ENCODE data around the gene PDLIM4. TPM values are rescaled to one million over a fixed set of nuclear protein-coding genes. Genes with fewer than 3 reads are reported as not detected.

Gene PDLIM4
- total RNA-seq, 4 donors from 2014 or later = 9.7 to 43.4 (median 19.7) TPM

DNA sequence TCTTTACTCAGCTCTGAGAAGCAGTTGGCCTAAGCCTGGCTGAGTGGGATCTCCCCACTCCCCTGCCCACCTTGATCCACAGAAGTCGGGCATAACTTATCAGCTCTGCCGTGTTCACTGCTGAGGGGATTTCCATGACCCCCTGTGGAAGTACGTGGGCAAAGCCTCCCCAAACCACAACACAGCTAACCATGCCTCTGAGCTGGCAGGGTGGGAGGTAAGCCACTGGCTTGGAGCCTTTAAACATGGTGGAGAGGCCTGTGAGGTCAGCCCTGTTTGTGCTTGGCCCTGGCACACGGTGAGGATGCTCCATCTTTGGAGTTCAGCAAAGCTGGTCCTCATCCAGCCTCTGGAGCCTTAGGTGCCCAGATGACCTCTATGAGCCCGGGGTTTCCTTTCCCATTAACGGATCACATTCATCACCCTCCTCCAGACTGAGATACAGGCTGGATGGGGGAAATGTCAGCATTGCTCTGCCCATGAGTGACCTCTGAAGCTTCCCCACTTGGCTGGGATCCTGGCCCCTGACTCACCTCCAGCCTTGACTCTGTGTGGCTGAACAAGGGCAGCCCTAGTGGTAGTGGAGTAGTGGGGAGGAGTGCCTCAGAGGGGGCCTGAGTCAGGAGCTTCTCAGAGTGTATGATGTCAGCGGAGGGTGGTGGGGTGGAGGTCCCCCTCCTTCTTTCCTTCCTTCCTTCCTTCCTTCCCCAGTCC lies 6.2 kb downstream of the PDLIM4 start:
- intact Hi-C loops (cut with DNase I; ENCODE audit: low total_unique reads) (no loop called here), in situ Hi-C loops (cut with MboI; ENCODE audit: low pct_ligation_motif_present in 1 of 4, low pct_unique_long_range_greater_than_20kb in 1 of 4, low sequenced_read_pairs in 3 of 4) (loop anchor here in 1 of 4 donors (25.0 kb wide), 1 partner anchor 274 kb away; the partner anchor contains the start of gene IL5)
- peak; percentile 37 for DNase-seq
- Histone ChIP-seq H3K9me3 (no peaks in the 10 kb centered on the region), H3K4me3 (no peak overlapping the region), H3K36me3 (no peaks in the 10 kb centered on the region), H3K27me3 (no peaks in the 10 kb centered on the region), H3K27ac (peak overlapping the region; percentile 87 to 97 (median 94)), H3K4me1 (peaks cover 33 to 71% (median 58%) of the 10 kb centered on the region in 4 donors)
- WGBS, 2 donors (ENCODE audit: low coverage in 1 of 2) = 67% methylated on average over 6 of the region's 7 CpGs; no CpG with 5 or more reads in 1 of the 2 donors
- TF ChIP-seq EP300 (IDR thresholded peaks at IDR 0.05; ENCODE audit: low read depth) (no peak), POLR2AphosphoS5 (IDR thresholded peaks at IDR 0.05) (no peak), POLR2A (IDR thresholded peaks at IDR 0.05) (no peak)
- TF ChIP-seq, protein P1, sequence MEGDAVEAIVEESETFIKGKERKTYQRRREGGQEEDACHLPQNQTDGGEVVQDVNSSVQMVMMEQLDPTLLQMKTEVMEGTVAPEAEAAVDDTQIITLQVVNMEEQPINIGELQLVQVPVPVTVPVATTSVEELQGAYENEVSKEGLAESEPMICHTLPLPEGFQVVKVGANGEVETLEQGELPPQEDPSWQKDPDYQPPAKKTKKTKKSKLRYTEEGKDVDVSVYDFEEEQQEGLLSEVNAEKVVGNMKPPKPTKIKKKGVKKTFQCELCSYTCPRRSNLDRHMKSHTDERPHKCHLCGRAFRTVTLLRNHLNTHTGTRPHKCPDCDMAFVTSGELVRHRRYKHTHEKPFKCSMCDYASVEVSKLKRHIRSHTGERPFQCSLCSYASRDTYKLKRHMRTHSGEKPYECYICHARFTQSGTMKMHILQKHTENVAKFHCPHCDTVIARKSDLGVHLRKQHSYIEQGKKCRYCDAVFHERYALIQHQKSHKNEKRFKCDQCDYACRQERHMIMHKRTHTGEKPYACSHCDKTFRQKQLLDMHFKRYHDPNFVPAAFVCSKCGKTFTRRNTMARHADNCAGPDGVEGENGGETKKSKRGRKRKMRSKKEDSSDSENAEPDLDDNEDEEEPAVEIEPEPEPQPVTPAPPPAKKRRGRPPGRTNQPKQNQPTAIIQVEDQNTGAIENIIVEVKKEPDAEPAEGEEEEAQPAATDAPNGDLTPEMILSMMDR (IDR thresholded peaks at IDR 0.05) = no peak

DNA sequence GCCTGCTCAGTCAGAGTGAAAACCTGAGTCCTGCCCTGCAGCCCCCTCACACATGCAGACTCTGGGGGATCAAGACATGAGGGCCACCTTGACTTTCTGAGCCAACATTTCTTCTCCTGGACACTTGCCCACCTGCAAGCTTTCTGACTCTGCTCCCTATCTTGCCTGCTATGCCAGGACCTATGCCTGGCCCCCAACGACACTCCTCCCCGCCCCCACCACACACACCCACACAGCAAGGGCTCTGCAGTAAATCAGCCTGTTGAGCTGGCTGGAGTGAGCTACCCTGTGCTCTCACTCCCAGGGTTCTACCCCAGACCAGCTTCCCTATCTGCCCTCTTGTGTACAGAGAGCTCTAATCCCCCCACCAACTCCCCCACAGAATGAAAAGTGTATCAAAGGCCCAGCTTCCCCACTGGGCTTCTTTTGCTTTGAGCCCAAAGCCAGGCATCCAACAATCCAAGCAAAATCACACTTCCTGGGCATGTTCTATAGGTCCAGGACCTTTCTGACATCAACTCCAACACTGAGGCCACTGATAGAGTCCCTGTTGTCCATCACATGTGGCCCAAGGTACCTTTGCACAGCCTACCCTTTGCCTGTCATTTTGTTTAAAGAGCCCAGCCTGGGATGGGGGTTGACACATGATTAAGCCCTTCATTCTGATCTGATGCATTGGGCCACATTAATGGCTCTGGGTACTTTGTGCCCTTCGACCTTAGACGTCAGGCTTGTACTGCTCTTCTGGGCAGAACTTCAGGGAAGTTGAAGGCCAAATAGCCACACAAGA lies 7.2 kb downstream of the PDLIM4 start:
- peak overlapping the region; percentile 87 to 97 (median 94) for H3K27ac ChIP-seq
- no peaks in the 10 kb centered on the region for H3K36me3 ChIP-seq
- no peaks in the 10 kb centered on the region for H3K27me3 ChIP-seq
- H3K4me1 ChIP-seq = peaks cover 33 to 72% (median 55%) of the 10 kb centered on the region in 4 donors
- in situ Hi-C loops (cut with MboI; ENCODE audit: low pct_ligation_motif_present in 1 of 4, low pct_unique_long_range_greater_than_20kb in 1 of 4, low sequenced_read_pairs in 3 of 4) (loop anchor here in 1 of 4 donors (25.0 kb wide), 1 partner anchor 273 kb away; the partner anchor contains the start of gene IL5), intact Hi-C loops (cut with DNase I; ENCODE audit: low total_unique reads) (no loop called here)
- H3K9me3 ChIP-seq = no peaks in the 10 kb centered on the region
- DNase-seq = no peak
- no peak for TF ChIP-seq EP300 (IDR thresholded peaks at IDR 0.05; ENCODE audit: low read depth)
- TF ChIP-seq, protein P1 (IDR thresholded peaks at IDR 0.05) = no peak
- no peak for TF ChIP-seq POLR2AphosphoS5 (IDR thresholded peaks at IDR 0.05)
- TF ChIP-seq POLR2A (IDR thresholded peaks at IDR 0.05) = no peak
- 51% methylated on average over 4 of the region's 4 CpGs; no CpG with 5 or more reads in 1 of the 2 donors for WGBS, 2 donors (ENCODE audit: low coverage in 1 of 2)
- no peak overlapping the region for H3K4me3 ChIP-seq

DNA sequence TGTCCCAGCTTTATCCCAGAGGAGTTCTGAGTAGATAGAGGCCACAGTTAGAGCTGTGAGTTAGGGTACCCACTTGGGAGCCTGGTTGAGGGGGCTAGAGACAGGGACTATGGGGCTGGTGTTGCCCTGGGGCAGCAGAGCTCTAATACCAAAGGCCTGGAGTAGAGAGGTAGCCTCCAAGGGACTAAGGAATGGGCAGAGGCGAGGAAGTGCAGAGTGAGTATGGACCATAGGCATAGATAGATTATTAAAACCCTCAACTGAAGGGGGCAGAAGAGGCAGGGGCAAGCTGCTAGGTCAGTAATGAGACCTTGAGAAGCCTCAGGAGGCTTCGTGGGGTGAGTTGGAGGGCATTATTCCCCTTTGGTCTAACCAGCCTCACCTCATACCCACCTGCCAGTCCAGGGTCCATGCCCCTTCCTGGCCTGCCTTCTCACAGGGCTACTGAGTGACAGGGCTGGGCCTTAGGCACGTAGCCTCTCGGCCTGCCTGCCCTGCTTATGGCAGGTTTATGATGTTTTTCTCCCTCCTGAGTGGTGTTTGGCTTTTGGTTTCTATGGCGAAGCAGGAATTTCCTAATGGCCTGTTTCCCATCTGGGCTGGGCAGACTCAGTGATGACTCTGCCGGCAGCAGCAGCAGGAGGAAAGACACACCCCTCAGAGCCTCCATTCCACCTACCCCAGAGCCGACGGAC lies 8.0 kb downstream of the PDLIM4 start:
- intact Hi-C loops (cut with DNase I; ENCODE audit: low total_unique reads) = no loop called here
- H3K9me3 ChIP-seq = no peaks in the 10 kb centered on the region
- no peak overlapping the region for H3K4me3 ChIP-seq
- DNase-seq = peak; percentile 73
- WGBS, 2 donors (ENCODE audit: low coverage in 1 of 2) = 35% methylated on average over 8 of the region's 8 CpGs; no CpG with 5 or more reads in 1 of the 2 donors
- peak overlapping the region; percentile 87 to 97 (median 94) for H3K27ac ChIP-seq
- in situ Hi-C loops (cut with MboI; ENCODE audit: low pct_ligation_motif_present in 1 of 4, low pct_unique_long_range_greater_than_20kb in 1 of 4, low sequenced_read_pairs in 3 of 4) = loop anchor here in 1 of 4 donors (25.0 kb wide), 1 partner anchor 272 kb away; the partner anchor contains the start of gene IL5
- H3K4me1 ChIP-seq = peaks cover 33 to 70% (median 51%) of the 10 kb centered on the region in 4 donors
- H3K36me3 ChIP-seq = no peaks in the 10 kb centered on the region
- no peaks in the 10 kb centered on the region for H3K27me3 ChIP-seq
- TF ChIP-seq POLR2AphosphoS5 (IDR thresholded peaks at IDR 0.05) = peak; percentile 79 to 87 (median 85)
- TF ChIP-seq POLR2A (IDR thresholded peaks at IDR 0.05) = no peak
- TF ChIP-seq EP300 (IDR thresholded peaks at IDR 0.05; ENCODE audit: low read depth) = peak; percentile 53
- TF ChIP-seq, protein P1 (IDR thresholded peaks at IDR 0.05) = no peak
